Mucosa of descending colon (tissue), 3 donors: Measurements from ENCODE around the gene BBX. TPM values are rescaled to one million over a fixed set of nuclear protein-coding genes. Genes with fewer than 3 reads are reported as not detected.

Experiments
- ATAC-seq: fragments of 200-7000 bp; cut with Tn5 transposase; one replicate; pipeline ENCODE4 v1.9.1; 2020; ENCODE audit warnings: mild to moderate bottlenecking, moderate library complexity
- DNase-seq, 3 donors: peaks; one replicate each; pipeline ENCODE4 v3.0.0-alpha.2; 2020
- H3K36me3 ChIP-seq: fragments of 200-600 bp; one replicate; pipeline ENCODE4 v1.8.0; 2021; ENCODE audit warnings: low read depth, mild to moderate bottlenecking
- H3K4me1 ChIP-seq: fragments of 200-600 bp; one replicate; pipeline ENCODE4 v1.8.0; 2021; ENCODE audit warnings: low read depth, mild to moderate bottlenecking
- H3K4me3 ChIP-seq: fragments of 200-600 bp; one replicate; pipeline ENCODE4 v1.8.0; 2021; ENCODE audit warnings: mild to moderate bottlenecking
- H3K9me3 ChIP-seq: fragments of 200-600 bp; one replicate; pipeline ENCODE4 v1.8.0; 2021; ENCODE audit warnings: mild to moderate bottlenecking
- CTCF ChIP-seq: fragments of 200-600 bp; IDR thresholded peaks from one replicate; pipeline ENCODE4 v1.8.0; 2022; ENCODE audit warnings: antibody characterized with exemption, mild to moderate bottlenecking
- intact Hi-C, 2 donors: fragments of 100-400 bp; cut with DNase I in 1 of 2; cut with micrococcal nuclease in 1 of 2; formaldehyde crosslinking; loops; one replicate each; pipeline versions ENCODE4 v1.11.0 to v1.11.1; 2022; cut with DNase I, micrococcal nuclease
- total RNA-seq, 3 donors: library from RNA; stranded (reverse); fragmentation: NEBNext Ultra II Directional in 2 of 3; extraction: Animal tissue kit (Norgen Biotek cat#: 25700) in 2 of 3; gene quantifications; one replicate each; pipeline versions ENCODE4 v1.2.1 to v1.2.4, GENCODE V29; 2021 to 2023
- donor health status: DM: no; HTN: no; CAD: no; lungs with moderate emphysema.
- donor health status: DM: no; HTN: no; CAD: no.
- donor health status: DM: no; HTN: yes; CAD: no.

Gene BBX
- total RNA-seq, 3 donors from 2014 or later, result 24.4 to 69.9 (median 26.0) TPM

GRCh38 chr3:107772016-107772415 lies 249.3 kb downstream of the BBX start:
- Histone ChIP-seq H3K4me1 (no peaks in the 10 kb centered on the region), H3K36me3 (no peaks in the 10 kb centered on the region), H3K9me3 (no peaks in the 10 kb centered on the region), H3K4me3 (no peak overlapping the region)
- no peak for ATAC-seq
- TF ChIP-seq CTCF, result no peak
- no peak for DNase-seq
- intact Hi-C loops, result no loop called here

GRCh38 chr3:107775974-107776373 lies 253.2 kb downstream of the BBX start:
- DNase-seq, result no peak
- ATAC-seq, result no peak
- TF ChIP-seq CTCF, result no peak
- H3K4me1 ChIP-seq, result no peaks in the 10 kb centered on the region
- H3K36me3 ChIP-seq, result no peaks in the 10 kb centered on the region
- no peak overlapping the region for H3K4me3 ChIP-seq
- no peaks in the 10 kb centered on the region for H3K9me3 ChIP-seq
- intact Hi-C loops, result no loop called here

- ATAC-seq (no peak), DNase-seq (no peak)
- no peaks in the 10 kb centered on the region for H3K9me3 ChIP-seq
- intact Hi-C loops, result no loop called here
- H3K4me1 ChIP-seq, result no peaks in the 10 kb centered on the region
- no peaks in the 10 kb centered on the region for H3K36me3 ChIP-seq
- no peak for TF ChIP-seq CTCF
- H3K4me3 ChIP-seq, result no peak overlapping the region
Observed at GRCh38 chr3:107781253-107781652, 258.5 kb downstream of the BBX start.

GRCh38 chr3:107782054-107782453 lies 259.3 kb downstream of the BBX start:
- Histone ChIP-seq H3K36me3 (no peaks in the 10 kb centered on the region), H3K9me3 (no peaks in the 10 kb centered on the region), H3K4me1 (no peaks in the 10 kb centered on the region), H3K4me3 (no peak overlapping the region)
- no peak for DNase-seq
- intact Hi-C loops, result no loop called here
- TF ChIP-seq CTCF, result no peak
- ATAC-seq, result no peak

GRCh38 chr3:107790612-107791011 lies 267.9 kb downstream of the BBX start:
- intact Hi-C loops, result no loop called here
- DNase-seq (no peak), ATAC-seq (no peak)
- H3K4me3 ChIP-seq, result no peak overlapping the region
- no peak for TF ChIP-seq CTCF
- H3K36me3 ChIP-seq, result no peaks in the 10 kb centered on the region
- no peaks in the 10 kb centered on the region for H3K9me3 ChIP-seq
- H3K4me1 ChIP-seq, result no peaks in the 10 kb centered on the region

- no peaks in the 10 kb centered on the region for H3K36me3 ChIP-seq
- TF ChIP-seq CTCF, result no peak
- H3K4me3 ChIP-seq, result no peak overlapping the region
- no peaks in the 10 kb centered on the region for H3K9me3 ChIP-seq
- intact Hi-C loops, result no loop called here
- ATAC-seq (no peak), DNase-seq (no peak)
- H3K4me1 ChIP-seq, result no peaks in the 10 kb centered on the region
Observed at GRCh38 chr3:107791027-107791426, 268.3 kb downstream of the BBX start.
